Measurements from ENCODE around the gene MYRF.
A peak's percentile ranks its signal among the peaks of the same experiment; 100 is the strongest.

Gene MYRF

DNA sequence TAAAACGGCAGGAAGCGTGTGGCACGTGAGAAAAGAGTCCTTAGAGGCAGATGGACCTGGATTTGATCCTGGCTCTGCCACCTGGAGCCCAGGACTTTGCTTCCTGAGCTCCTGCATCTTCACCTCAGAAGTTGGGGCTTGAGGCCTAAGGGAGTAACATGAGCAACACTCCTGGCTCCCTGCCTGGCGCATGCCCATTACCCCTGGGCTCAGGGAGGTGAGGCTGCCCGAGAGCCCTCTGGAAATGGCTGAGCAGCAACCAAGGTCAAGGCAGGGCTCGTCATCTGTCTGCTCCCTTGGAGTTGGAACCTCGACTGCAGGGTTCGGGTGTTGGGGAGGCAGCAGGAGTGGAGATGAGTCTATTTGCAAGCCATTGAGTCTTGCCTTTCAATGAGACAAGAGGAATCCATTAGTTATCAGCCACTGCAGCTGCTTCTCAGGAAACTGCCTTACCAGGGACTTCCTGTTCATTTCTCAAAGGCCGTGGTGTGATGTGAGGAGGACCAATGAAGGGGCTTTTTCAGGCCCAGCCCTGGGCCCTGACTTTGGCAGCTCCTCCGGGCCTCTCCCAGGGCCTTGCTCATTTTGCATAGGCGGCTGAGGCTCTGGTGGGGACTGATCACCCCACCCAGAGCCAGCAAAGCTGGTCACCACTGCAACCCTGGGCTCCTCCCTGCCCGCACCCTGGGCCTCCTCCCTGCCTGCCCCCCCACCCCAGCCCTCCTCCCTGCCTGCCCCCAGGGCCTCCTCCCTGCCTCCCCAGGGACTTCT, 82.0 kb downstream of the MYRF start:
- Histone ChIP-seq H3K9me3 (replicated peaks; ENCODE audit: low read length) (no peaks in the 10 kb centered on the region), H3K4me2 (ENCODE audit: low read length) (peak overlapping the region; percentile 51), H3K36me3 (ENCODE audit: insufficient read depth, low read length) (peaks cover under 1% of the 10 kb centered on the region), H3K27me3 (ENCODE audit: control insufficient read depth, insufficient read depth, low read length) (no peaks in the 10 kb centered on the region), H3K4me1 (ENCODE audit: control insufficient read depth, insufficient read depth, low read length) (peaks cover 33% of the 10 kb centered on the region), H3K4me3 (ENCODE audit: low read length) (peak overlapping the region; percentile 4), H3K9ac (ENCODE audit: low read depth, low read length) (peak overlapping the region; percentile 28)

DNA sequence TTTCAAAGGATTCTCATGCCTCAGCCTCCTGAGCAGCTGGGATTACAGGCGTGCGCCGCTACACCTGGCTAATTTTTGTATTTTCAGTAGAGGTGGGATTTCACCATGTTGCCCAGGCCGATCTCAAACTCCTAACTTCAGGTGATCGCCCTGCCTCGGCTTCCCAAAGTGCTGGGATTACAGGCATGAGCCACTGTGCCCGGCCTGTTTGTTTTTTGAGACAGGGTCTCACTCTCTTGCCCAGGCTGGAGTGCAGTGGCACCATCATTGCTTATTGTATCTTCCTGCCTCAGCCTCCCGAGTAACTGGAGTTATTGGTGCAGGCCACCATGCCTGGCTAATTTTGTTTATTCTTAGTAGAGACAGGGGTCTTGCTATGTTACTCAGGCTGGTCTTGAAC, 83.8 kb downstream of the MYRF start:
- H3K9me3 ChIP-seq (replicated peaks; ENCODE audit: low read length) = no peaks in the 10 kb centered on the region
- H3K4me1 ChIP-seq (ENCODE audit: control insufficient read depth, insufficient read depth, low read length) = peaks cover 19% of the 10 kb centered on the region
- H3K4me2 ChIP-seq (ENCODE audit: low read length) = no peak overlapping the region
- no peak overlapping the region for H3K9ac ChIP-seq (ENCODE audit: low read depth, low read length)
- peaks cover 16% of the 10 kb centered on the region for H3K36me3 ChIP-seq (ENCODE audit: insufficient read depth, low read length)
- no peak overlapping the region for H3K4me3 ChIP-seq (ENCODE audit: low read length)
- H3K27me3 ChIP-seq (ENCODE audit: control insufficient read depth, insufficient read depth, low read length) = no peaks in the 10 kb centered on the region

DNA sequence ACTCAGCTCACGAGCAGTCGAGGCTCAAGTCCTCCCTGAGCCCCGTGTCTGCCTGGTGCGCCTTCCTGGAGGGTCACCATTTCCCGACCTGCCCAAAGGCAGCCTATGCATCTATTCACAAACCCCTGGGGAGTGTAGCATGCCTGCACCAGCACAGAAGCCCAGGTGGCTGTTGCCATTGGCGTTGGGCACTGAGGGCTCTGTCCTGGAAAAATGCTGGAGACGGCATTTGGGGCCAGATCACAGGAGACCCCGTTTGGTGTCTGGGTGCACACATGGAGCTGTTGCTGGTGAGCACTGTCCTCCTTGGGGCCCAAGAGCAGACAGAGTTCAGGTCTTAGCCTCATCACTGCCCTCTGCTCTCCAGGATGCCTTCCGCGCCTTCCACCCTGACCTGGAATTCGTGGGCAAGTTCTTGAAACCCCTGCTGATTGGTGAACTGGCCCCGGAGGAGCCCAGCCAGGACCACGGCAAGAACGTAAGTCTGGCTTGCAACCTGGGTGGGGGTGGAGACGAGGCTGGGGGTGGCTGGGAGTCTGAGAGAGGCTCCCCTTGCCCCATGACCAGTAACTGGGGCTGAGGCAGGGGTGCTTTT, 85.1 kb downstream of the MYRF start:
- peaks cover 28% of the 10 kb centered on the region for H3K36me3 ChIP-seq (ENCODE audit: insufficient read depth, low read length)

More for the DNA sequence above, 85.1 kb downstream of the MYRF start:
- Histone ChIP-seq H3K4me1 (ENCODE audit: control insufficient read depth, insufficient read depth, low read length) (peaks cover 19% of the 10 kb centered on the region), H3K4me2 (ENCODE audit: low read length) (no peak overlapping the region), H3K27me3 (ENCODE audit: control insufficient read depth, insufficient read depth, low read length) (no peaks in the 10 kb centered on the region), H3K9me3 (replicated peaks; ENCODE audit: low read length) (no peaks in the 10 kb centered on the region), H3K4me3 (ENCODE audit: low read length) (no peak overlapping the region), H3K9ac (ENCODE audit: low read depth, low read length) (no peak overlapping the region)

Data from skeletal muscle satellite cell (primary cell).